Activated naive CD8-positive, alpha-beta T cell treated with anti-CD3 and anti-CD28 coated beads, Interleukin-2, amount 50 U/mL, for 24 hours (primary cell): ENCODE results near the gene FXYD3.

Experiments used
- ATAC-seq: fragments of 150-1000 bp; cut with Tn5 transposase; one replicate; pipeline ENCODE4 v1.10.0; 2021
- DNase-seq: peaks from one replicate; pipeline ENCODE4 v3.0.0; 2021
- H3K27ac Mint-ChIP-seq: one replicate; pipeline ENCODE4 v1.8.0; 2021; ENCODE audit warnings: mild to moderate bottlenecking, mixed read lengths
- H3K27me3 Mint-ChIP-seq: one replicate; pipeline ENCODE4 v1.8.0; 2021; ENCODE audit warnings: mixed read lengths
- H3K36me3 Mint-ChIP-seq: one replicate; pipeline ENCODE4 v1.8.0; 2021; ENCODE audit warnings: low read depth, mixed read lengths
- H3K4me1 Mint-ChIP-seq: one replicate; pipeline ENCODE4 v1.8.0; 2021; ENCODE audit warnings: mixed read lengths
- H3K4me3 Mint-ChIP-seq: one replicate; pipeline ENCODE4 v1.8.0; 2021; ENCODE audit warnings: mild to moderate bottlenecking, moderate library complexity, mixed read lengths
- H3K9me3 Mint-ChIP-seq: one replicate; pipeline ENCODE4 v1.8.0; 2021; ENCODE audit warnings: mixed read lengths

FXYD3 gene

DNA sequence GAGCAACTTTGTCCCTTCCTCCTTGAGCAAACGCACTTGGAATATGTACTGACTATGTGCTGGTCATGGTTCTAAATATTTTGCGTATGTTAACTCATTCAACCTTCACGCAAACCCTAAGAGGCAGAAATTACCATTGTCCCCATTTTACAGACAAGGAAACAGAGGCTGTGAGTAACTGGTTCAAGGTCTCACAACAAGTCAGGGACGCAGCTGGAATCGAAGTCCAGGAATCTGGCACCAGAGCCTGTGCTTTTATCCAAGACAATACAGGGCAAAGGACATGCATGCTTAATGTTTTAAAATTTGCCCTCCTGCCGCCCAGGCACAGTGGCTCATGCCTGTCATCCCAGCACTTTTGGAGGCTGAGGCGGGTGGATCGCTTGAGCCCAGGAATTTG is 44.0 kb downstream of the FXYD3 start:
- H3K27ac Mint-ChIP-seq: no peak overlapping the region

GRCh38 chr19:35160629-35161433 is 45.2 kb downstream of the FXYD3 start:
- Mint-ChIP-seq H3K36me3 (peaks cover 99% of the 10 kb centered on the region), H3K4me3 (no peak overlapping the region), H3K4me1 (peaks cover 59% of the 10 kb centered on the region), H3K27ac (no peak overlapping the region), H3K9me3 (peaks cover 26% of the 10 kb centered on the region), H3K27me3 (no peaks in the 10 kb centered on the region)
- DNase-seq: no peak
- ATAC-seq: no peak

More for the DNA sequence above, 44.0 kb downstream of the FXYD3 start:
- DNase-seq: no peak
- ATAC-seq: no peak
- Mint-ChIP-seq H3K27me3 (no peaks in the 10 kb centered on the region), H3K4me1 (peaks cover 56% of the 10 kb centered on the region), H3K36me3 (peaks cover 90% of the 10 kb centered on the region), H3K4me3 (no peak overlapping the region), H3K9me3 (peaks cover 21% of the 10 kb centered on the region)

DNA sequence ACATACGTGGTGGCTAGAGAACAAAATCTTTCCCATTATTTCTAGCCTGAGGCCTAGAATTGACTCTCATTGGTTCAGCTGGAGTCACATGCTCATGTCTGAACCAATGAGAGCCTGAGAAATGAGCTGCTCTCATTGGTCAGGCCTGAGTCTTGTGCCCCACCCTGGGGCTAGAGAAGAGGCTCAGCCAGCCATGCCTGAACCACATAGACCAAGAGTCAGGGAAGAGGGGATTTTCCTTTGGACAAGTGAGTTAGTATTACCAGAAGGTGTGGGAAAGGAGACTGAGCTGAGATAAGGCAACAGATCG is 45.8 kb downstream of the FXYD3 start:
- Mint-ChIP-seq H3K27me3 (no peaks in the 10 kb centered on the region), H3K27ac (no peak overlapping the region), H3K4me1 (peaks cover 57% of the 10 kb centered on the region), H3K36me3 (peaks cover 99% of the 10 kb centered on the region), H3K4me3 (no peak overlapping the region), H3K9me3 (peaks cover 31% of the 10 kb centered on the region)
- DNase-seq (no peak), ATAC-seq (no peak)

GRCh38 chr19:35162471-35163326 is 47.1 kb downstream of the FXYD3 start:
- peaks cover 99% of the 10 kb centered on the region for H3K36me3 Mint-ChIP-seq
- no peak overlapping the region for H3K4me3 Mint-ChIP-seq
- ATAC-seq (no peak), DNase-seq (no peak)
- peaks cover 34% of the 10 kb centered on the region for H3K9me3 Mint-ChIP-seq
- H3K27me3 Mint-ChIP-seq: no peaks in the 10 kb centered on the region
- H3K27ac Mint-ChIP-seq: peak overlapping the region; percentile 61
- H3K4me1 Mint-ChIP-seq: peaks cover 57% of the 10 kb centered on the region

GRCh38 chr19:35164418-35164817 is 48.8 kb downstream of the FXYD3 start:
- Mint-ChIP-seq H3K27ac (no peak overlapping the region), H3K4me3 (no peak overlapping the region)

DNA sequence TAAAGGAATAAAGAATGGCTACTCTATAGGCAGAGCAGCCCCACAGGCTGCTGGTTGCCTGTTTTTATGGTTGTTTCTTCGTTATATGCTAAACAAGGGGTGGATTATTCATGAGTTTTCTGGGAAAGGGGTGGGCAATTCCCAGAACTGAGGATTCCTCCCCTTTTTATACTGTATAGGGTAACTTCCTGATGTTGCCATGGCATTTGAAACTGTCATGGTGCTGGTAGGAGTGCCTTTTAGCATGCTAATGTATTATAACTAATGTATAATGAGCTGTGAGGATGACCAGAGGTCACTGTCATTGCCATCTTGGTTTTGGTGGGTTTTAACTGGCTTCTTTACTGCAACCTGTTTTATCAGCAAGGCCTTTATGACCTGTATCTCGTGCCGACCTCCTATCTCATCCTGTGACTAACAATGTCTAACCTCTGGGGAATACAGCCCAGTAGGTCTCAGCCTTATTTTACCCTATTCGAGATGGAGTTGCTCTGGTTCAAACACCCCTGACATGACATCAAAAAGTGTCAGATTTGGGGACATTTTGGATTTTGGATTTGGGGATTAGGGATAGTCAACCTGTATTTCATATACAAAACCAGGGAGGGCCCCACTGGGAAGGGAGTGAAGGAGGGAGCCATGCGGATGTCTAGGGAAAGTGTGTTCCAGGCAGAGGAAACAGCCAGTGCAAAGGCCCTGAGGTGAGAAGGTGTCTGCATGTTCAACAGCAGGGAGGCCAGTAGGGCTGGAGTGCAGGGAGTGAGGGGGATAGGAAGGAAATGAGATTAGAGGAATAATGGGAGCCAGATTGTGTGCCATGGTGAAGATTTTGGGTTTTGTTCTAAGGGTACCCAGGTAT is 49.8 kb downstream of the FXYD3 start:
- peaks cover 56% of the 10 kb centered on the region for H3K4me1 Mint-ChIP-seq
- ATAC-seq (no peak), DNase-seq (no peak)
- H3K4me3 Mint-ChIP-seq: no peak overlapping the region
- H3K27me3 Mint-ChIP-seq: no peaks in the 10 kb centered on the region
- H3K36me3 Mint-ChIP-seq: peaks cover 93% of the 10 kb centered on the region
- peaks cover 34% of the 10 kb centered on the region for H3K9me3 Mint-ChIP-seq
- H3K27ac Mint-ChIP-seq: peak overlapping the region; percentile 67

More at GRCh38 chr19:35164418-35164817, 48.8 kb downstream of the FXYD3 start:
- Mint-ChIP-seq H3K36me3 (peaks cover 94% of the 10 kb centered on the region), H3K9me3 (peaks cover 34% of the 10 kb centered on the region), H3K4me1 (peaks cover 56% of the 10 kb centered on the region), H3K27me3 (no peaks in the 10 kb centered on the region)
- no peak for DNase-seq
- ATAC-seq: no peak

- peaks cover 86% of the 10 kb centered on the region for H3K36me3 Mint-ChIP-seq
- H3K27ac Mint-ChIP-seq: peak overlapping the region; percentile 77
- H3K4me1 Mint-ChIP-seq: peaks cover 54% of the 10 kb centered on the region
- peaks cover 31% of the 10 kb centered on the region for H3K9me3 Mint-ChIP-seq
- ATAC-seq (no peak), DNase-seq (no peak)
- H3K27me3 Mint-ChIP-seq: no peaks in the 10 kb centered on the region
- H3K4me3 Mint-ChIP-seq: no peak overlapping the region
Observed at GRCh38 chr19:35166100-35167063, 50.8 kb downstream of the FXYD3 start.

DNA sequence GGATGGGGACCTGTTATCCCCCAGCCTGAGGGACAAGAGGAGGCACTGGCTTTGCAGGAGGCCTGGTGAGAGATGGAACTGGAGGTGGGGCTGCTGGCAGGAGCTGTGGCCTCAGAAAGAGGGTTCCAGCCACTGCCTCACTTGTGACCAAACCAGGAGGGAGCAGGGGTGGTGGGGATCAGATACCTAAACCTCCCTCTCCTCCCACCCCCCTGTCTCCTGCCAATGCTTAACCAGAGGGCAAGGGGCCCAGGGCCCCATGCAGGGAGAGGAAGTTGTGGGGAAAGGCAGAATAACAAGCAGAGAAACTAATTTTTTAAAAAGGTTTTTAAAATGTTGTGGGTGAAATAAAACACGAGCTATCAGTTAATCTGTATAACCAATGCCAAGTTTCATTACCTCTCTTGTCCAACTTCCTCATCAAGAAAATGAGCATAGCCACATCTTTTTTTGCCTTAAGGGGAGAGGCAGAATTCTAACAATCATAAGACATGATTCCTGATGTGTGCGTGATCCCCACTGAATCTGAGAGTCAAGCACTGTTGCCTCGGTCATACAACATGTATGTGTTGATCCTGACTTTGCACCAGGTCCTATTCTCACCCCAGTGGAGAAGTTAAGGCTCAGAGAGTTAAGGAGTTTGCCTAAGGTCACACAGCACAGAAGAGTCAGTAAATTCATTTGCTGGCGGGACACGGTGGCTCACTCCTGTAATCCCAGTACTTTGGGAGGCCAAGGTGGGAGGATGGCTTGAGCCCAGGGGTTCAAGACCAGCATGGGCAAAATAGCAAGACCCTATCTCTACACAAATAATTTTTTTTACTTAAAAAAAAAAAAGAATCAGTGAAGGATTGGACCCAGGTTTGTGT is 51.9 kb downstream of the FXYD3 start:
- H3K36me3 Mint-ChIP-seq: peaks cover 79% of the 10 kb centered on the region
- no peak overlapping the region for H3K4me3 Mint-ChIP-seq
- no peak for DNase-seq

GRCh38 chr19:35168196-35168595 is 52.6 kb downstream of the FXYD3 start:
- ATAC-seq (no peak), DNase-seq (no peak)
- Mint-ChIP-seq H3K9me3 (peaks cover 23% of the 10 kb centered on the region), H3K36me3 (peaks cover 72% of the 10 kb centered on the region), H3K27me3 (no peaks in the 10 kb centered on the region), H3K27ac (peak overlapping the region; percentile 61), H3K4me3 (no peak overlapping the region), H3K4me1 (peaks cover 46% of the 10 kb centered on the region)

More for the DNA sequence above, 51.9 kb downstream of the FXYD3 start:
- Mint-ChIP-seq H3K27ac (peak overlapping the region; percentile 77), H3K4me1 (peaks cover 46% of the 10 kb centered on the region), H3K27me3 (no peaks in the 10 kb centered on the region), H3K9me3 (peaks cover 24% of the 10 kb centered on the region)
- no peak for ATAC-seq

DNA sequence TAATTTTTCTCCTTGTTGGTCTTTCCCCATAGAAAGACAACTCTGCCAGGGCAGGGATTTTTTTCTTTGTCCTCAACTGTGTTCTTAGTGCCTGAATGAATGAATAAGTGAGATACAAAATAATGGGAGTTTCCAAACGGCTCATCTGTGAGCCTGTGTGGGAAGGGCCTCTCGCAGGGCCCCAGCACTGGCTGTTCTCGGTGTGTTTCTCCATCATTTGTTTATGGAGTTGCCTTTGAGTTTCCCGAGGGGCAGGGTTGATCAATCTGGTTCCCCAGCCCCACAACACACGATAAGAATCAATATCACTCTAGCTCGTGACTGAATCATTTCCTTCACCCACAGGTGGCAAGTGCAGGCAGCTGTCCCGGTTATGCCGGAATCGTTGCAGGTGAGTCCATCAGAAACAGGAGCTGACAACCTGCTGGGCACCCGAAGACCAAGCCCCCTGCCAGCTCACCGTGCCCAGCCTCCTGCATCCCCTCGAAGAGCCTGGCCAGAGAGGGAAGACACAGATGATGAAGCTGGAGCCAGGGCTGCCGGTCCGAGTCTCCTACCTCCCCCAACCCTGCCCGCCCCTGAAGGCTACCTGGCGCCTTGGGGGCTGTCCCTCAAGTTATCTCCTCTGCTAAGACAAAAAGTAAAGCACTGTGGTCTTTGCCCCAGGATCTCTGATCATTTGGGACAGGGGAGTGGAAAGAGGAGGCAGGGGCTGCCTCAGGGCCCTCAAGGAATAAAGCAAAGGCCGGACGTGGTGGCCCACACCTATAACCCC is 53.8 kb downstream of the FXYD3 start:
- H3K4me1 Mint-ChIP-seq: peaks cover 41% of the 10 kb centered on the region
- H3K9me3 Mint-ChIP-seq: peaks cover 14% of the 10 kb centered on the region
- H3K4me3 Mint-ChIP-seq: no peak overlapping the region
- H3K27me3 Mint-ChIP-seq: no peaks in the 10 kb centered on the region
- H3K36me3 Mint-ChIP-seq: peaks cover 60% of the 10 kb centered on the region
- H3K27ac Mint-ChIP-seq: peak overlapping the region; percentile 85
- ATAC-seq: peak; percentile 59
- DNase-seq: no peak

GRCh38 chr19:35170359-35171061 is 54.9 kb downstream of the FXYD3 start:
- no peak for ATAC-seq
- Mint-ChIP-seq H3K27ac (no peak overlapping the region), H3K9me3 (peaks cover 11% of the 10 kb centered on the region), H3K27me3 (no peaks in the 10 kb centered on the region), H3K4me3 (no peak overlapping the region), H3K36me3 (peaks cover 55% of the 10 kb centered on the region), H3K4me1 (peaks cover 47% of the 10 kb centered on the region)
- no peak for DNase-seq

- ATAC-seq: no peak
- Mint-ChIP-seq H3K4me1 (peaks cover 44% of the 10 kb centered on the region), H3K4me3 (no peak overlapping the region), H3K27ac (peak overlapping the region; percentile 54), H3K27me3 (no peaks in the 10 kb centered on the region), H3K36me3 (peaks cover 45% of the 10 kb centered on the region), H3K9me3 (peaks cover under 1% of the 10 kb centered on the region)
- DNase-seq: no peak
Observed at GRCh38 chr19:35171730-35172129, 56.1 kb downstream of the FXYD3 start.
